ENCODE data around the gene STK10.

STK10 gene

DNA sequence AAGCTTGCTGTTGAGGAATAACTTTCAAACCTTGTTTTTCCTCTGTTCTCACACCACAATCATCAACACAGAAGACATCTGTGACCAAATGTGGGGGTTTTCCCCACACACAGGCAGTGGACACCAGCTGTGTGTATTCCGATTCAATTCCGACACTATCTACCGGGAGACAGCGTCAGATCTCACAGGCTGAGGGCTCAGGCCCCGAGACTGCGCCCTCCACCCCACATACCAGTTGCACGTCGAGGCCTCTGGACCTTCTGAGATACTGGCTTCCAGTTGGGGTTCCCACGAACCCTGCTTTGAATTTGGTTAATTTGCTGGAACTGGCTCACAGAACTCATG, 41.3 kb downstream of the STK10 start:
- no peaks in the 10 kb centered on the region for H3K9me2 ChIP-seq (replicated peaks; ENCODE audit: low read depth, low read length)
- peaks cover 8% of the 10 kb centered on the region for H4K20me1 ChIP-seq (ENCODE audit: insufficient read depth, low read length, poor library complexity, severe bottlenecking)
- no peak overlapping the region for H2AFZ ChIP-seq (ENCODE audit: low read length)
- no peaks in the 10 kb centered on the region for H3K9me3 ChIP-seq (ENCODE audit: insufficient read depth, low read depth, low read length)
- no peak for TF ChIP-seq EZH2phosphoT487 (IDR thresholded peaks at IDR 0.05; ENCODE audit: borderline replicate concordance)
- TF ChIP-seq, protein P1, sequence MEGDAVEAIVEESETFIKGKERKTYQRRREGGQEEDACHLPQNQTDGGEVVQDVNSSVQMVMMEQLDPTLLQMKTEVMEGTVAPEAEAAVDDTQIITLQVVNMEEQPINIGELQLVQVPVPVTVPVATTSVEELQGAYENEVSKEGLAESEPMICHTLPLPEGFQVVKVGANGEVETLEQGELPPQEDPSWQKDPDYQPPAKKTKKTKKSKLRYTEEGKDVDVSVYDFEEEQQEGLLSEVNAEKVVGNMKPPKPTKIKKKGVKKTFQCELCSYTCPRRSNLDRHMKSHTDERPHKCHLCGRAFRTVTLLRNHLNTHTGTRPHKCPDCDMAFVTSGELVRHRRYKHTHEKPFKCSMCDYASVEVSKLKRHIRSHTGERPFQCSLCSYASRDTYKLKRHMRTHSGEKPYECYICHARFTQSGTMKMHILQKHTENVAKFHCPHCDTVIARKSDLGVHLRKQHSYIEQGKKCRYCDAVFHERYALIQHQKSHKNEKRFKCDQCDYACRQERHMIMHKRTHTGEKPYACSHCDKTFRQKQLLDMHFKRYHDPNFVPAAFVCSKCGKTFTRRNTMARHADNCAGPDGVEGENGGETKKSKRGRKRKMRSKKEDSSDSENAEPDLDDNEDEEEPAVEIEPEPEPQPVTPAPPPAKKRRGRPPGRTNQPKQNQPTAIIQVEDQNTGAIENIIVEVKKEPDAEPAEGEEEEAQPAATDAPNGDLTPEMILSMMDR (conservative IDR thresholded peaks at IDR 0.05; ENCODE audit: low read length): no peak
- no peaks in the 10 kb centered on the region for H3K4me1 ChIP-seq (ENCODE audit: insufficient read depth, low read length, poor library complexity, severe bottlenecking)
- peaks cover 75% of the 10 kb centered on the region; the same call in 1 of the 2 replicates for H3K79me2 ChIP-seq (ENCODE audit: insufficient read depth, low read length)
- no peaks in the 10 kb centered on the region for H3F3A ChIP-seq (ENCODE audit: low read depth)
- H3K27me3 ChIP-seq (ENCODE audit: insufficient read depth, low read length, poor library complexity, severe bottlenecking): no peaks in the 10 kb centered on the region
- no peak overlapping the region for H3K4me2 ChIP-seq (ENCODE audit: low read depth, low read length, poor library complexity, severe bottlenecking)
- no peak overlapping the region for H3K9ac ChIP-seq (ENCODE audit: low read depth, low read length, poor library complexity, severe bottlenecking)
- H3K36me3 ChIP-seq (ENCODE audit: insufficient read depth, low read length): peaks cover 35% of the 10 kb centered on the region; the same call in 1 of the 2 replicates
- H3K4me3 ChIP-seq (ENCODE audit: low read length, poor library complexity, severe bottlenecking): no peak overlapping the region

DNA sequence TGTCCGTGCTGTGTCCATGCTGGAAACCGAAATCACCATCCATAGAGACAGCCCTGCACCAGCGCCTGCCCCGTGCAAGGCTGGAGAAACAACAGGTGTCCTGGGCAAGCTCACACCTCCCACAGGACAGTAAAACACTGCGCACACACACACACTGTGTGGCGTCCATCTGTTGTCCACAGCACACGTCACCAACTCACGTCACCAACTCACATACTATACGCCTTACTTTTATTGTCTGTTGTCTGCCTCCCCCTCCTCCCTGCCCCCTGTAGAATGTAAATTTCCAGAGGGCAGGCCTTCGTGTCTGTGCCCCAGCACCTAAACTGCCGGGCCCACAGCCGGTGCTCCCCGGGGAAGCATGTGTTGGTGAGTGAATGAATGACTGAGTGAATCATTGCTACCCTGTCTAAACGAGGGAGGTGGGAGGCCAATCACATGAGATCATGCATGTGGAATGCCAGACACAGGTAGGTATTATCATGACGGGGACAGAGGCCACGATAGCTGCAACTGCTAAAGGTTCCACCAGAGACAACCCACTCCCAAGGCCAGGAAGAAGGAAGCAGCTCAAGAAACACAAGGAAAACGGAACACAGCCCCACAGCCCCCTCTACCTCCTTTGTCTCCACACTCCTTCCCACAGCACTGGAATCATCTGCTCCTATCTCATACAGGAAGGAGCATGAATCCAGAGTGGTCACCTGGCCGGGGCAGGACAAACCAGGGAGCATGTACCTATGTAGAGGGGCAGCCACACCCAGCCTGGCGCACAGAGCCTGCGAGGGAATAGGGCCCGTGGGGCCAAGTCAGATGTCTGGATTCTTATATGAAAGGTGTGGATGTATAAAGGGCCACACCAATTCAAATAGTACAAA, 41.9 kb downstream of the STK10 start:
- no peak overlapping the region for H3K4me2 ChIP-seq (ENCODE audit: low read depth, low read length, poor library complexity, severe bottlenecking)
- H4K20me1 ChIP-seq (ENCODE audit: insufficient read depth, low read length, poor library complexity, severe bottlenecking): peaks cover 8% of the 10 kb centered on the region
- TF ChIP-seq, protein P1 (conservative IDR thresholded peaks at IDR 0.05; ENCODE audit: low read length): no peak
- TF ChIP-seq EZH2phosphoT487 (IDR thresholded peaks at IDR 0.05; ENCODE audit: borderline replicate concordance): no peak
- H3K9me2 ChIP-seq (replicated peaks; ENCODE audit: low read depth, low read length): no peaks in the 10 kb centered on the region
- H3K4me1 ChIP-seq (ENCODE audit: insufficient read depth, low read length, poor library complexity, severe bottlenecking): no peaks in the 10 kb centered on the region
- H3F3A ChIP-seq (ENCODE audit: low read depth): no peaks in the 10 kb centered on the region
- H3K79me2 ChIP-seq (ENCODE audit: insufficient read depth, low read length): peaks cover 77% of the 10 kb centered on the region; the same call in 1 of the 2 replicates
- no peak overlapping the region for H2AFZ ChIP-seq (ENCODE audit: low read length)
- no peak overlapping the region for H3K9ac ChIP-seq (ENCODE audit: low read depth, low read length, poor library complexity, severe bottlenecking)
- H3K27me3 ChIP-seq (ENCODE audit: insufficient read depth, low read length, poor library complexity, severe bottlenecking): no peaks in the 10 kb centered on the region
- H3K9me3 ChIP-seq (ENCODE audit: insufficient read depth, low read depth, low read length): no peaks in the 10 kb centered on the region
- H3K4me3 ChIP-seq (ENCODE audit: low read length, poor library complexity, severe bottlenecking): no peak overlapping the region
- H3K36me3 ChIP-seq (ENCODE audit: insufficient read depth, low read length): peaks cover 33% of the 10 kb centered on the region; the same call in 1 of the 2 replicates

DNA sequence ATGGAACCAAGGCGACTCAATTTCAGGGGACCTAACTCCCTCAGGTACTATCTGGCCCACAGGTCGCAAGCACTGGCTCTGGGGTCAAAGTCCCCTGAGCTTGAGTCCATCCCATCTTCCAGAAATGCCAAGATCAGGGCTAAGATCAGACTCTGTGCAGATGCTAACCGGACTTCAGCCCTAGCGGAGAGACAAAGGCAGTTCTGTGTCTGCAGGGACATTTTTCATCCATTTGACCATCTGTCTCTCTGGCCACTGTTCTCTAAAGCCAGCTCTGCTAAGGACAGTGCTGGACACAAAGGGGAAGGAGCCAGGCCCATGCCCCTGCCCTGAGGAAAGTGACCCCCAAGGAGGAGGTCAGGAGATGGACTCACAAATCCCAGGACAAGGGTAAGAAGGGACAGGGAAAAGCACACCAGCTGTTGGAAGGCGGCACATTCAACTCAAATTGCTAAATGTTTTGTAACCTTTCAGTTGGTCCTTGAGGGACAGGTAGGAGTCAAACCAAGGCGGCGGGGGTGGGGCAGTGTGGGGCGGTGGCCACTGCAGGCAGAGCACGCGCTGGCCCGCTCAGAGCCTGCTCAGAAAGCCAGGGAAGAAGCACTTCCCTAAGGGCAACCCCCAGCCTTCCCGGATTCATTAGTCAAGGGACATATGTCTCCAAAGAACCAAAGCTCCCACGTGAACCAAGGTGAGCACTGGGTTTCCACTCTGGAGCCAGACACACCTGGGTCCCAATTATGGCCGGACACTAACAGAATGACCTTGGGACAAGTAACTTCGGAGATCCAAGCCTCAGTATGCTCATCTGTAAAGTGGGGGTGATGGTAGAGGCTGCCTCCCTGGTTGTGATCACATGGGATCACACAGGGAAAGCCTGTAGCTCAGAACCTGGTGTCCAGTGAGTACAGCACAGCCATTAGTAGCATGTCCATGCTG, 42.8 kb downstream of the STK10 start:
- H3K9ac ChIP-seq (ENCODE audit: low read depth, low read length, poor library complexity, severe bottlenecking): no peak overlapping the region
- H3K4me3 ChIP-seq (ENCODE audit: low read length, poor library complexity, severe bottlenecking): no peak overlapping the region
- no peaks in the 10 kb centered on the region for H3K9me3 ChIP-seq (ENCODE audit: insufficient read depth, low read depth, low read length)
- peaks cover 8% of the 10 kb centered on the region for H4K20me1 ChIP-seq (ENCODE audit: insufficient read depth, low read length, poor library complexity, severe bottlenecking)
- TF ChIP-seq, protein P1 (conservative IDR thresholded peaks at IDR 0.05; ENCODE audit: low read length): no peak
- TF ChIP-seq EZH2phosphoT487 (IDR thresholded peaks at IDR 0.05; ENCODE audit: borderline replicate concordance): no peak
- H3K9me2 ChIP-seq (replicated peaks; ENCODE audit: low read depth, low read length): no peaks in the 10 kb centered on the region
- H3K36me3 ChIP-seq (ENCODE audit: insufficient read depth, low read length): peaks cover 33% of the 10 kb centered on the region; the same call in 1 of the 2 replicates
- no peak overlapping the region for H2AFZ ChIP-seq (ENCODE audit: low read length)
- no peaks in the 10 kb centered on the region for H3K27me3 ChIP-seq (ENCODE audit: insufficient read depth, low read length, poor library complexity, severe bottlenecking)
- H3K4me2 ChIP-seq (ENCODE audit: low read depth, low read length, poor library complexity, severe bottlenecking): no peak overlapping the region
- no peaks in the 10 kb centered on the region for H3K4me1 ChIP-seq (ENCODE audit: insufficient read depth, low read length, poor library complexity, severe bottlenecking)
- no peaks in the 10 kb centered on the region for H3F3A ChIP-seq (ENCODE audit: low read depth)
- H3K79me2 ChIP-seq (ENCODE audit: insufficient read depth, low read length): peaks cover 74% of the 10 kb centered on the region; the same call in 1 of the 2 replicates
